Measurements from ENCODE around the gene MAPK9.
"Not testable (repeated sequence)": the region's sequence is repeated elsewhere in the genome, so short reads cannot be mapped to it uniquely, and the experiment has no call there.

MAPK9 gene

DNA sequence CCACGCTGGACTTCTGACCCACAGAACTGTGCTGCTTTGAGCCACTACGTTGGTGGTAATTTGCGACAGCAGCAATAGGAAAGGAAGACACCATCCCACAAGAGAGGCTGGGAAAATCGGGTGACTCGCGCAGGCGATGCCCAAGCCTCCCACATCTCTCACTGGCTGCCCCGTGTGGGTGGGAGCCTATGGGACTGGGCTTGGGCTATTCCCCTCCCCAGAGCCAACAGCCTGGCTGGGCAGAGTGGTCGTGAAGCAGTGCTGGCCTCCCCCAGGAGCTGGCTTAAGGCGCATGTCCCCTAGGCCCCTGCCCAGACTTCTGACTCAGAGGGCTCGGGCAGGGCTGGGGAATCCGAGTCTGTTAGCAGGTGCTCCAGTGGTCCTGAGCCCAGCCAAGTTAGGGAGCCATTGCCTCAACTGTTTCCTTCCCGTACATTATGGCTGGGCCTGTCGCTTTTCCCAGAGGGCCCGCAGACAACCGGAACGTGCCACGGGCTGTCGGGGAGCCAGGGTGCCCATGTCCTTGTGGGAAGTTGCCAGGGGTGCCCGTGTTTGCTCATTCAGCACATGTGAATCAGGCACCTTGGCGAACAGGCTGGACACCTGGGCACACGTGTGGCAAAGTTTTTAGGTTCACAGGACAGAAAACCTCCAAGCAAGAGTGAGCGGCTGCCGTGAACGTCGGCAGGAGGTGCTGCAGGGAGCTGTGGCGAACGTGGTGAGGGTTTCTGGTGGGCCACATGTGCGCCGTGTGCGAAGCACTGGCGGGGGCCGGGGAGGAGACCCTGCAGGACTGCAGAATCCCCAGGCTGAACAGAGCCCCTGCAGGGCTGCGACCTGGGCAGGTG is 75.9 kb downstream of the MAPK9 start:
- H3K27me3 ChIP-seq (ENCODE audit: control insufficient read depth, insufficient read depth, low read length): no peaks in the 10 kb centered on the region
- no peak overlapping the region for H3K4me3 ChIP-seq (ENCODE audit: low read depth, low read length)
- H3K36me3 ChIP-seq (ENCODE audit: control insufficient read depth, insufficient read depth, low read length): no peaks in the 10 kb centered on the region
- no peak overlapping the region for H3K9ac ChIP-seq (ENCODE audit: low read depth, low read length)
- H3K4me1 ChIP-seq (ENCODE audit: control insufficient read depth, insufficient read depth, low read length): no peaks in the 10 kb centered on the region
- no peaks in the 10 kb centered on the region for H3K9me3 ChIP-seq (ENCODE audit: control insufficient read depth, insufficient read depth, low read length)

GRCh38 chr5:180214870-180215770 is 76.8 kb downstream of the MAPK9 start:
- H3K9me3 ChIP-seq (ENCODE audit: control insufficient read depth, insufficient read depth, low read length): no peaks in the 10 kb centered on the region
- H3K9ac ChIP-seq (ENCODE audit: low read depth, low read length): no peak overlapping the region
- no peaks in the 10 kb centered on the region for H3K36me3 ChIP-seq (ENCODE audit: control insufficient read depth, insufficient read depth, low read length)
- peaks cover 6% of the 10 kb centered on the region for H3K27me3 ChIP-seq (ENCODE audit: control insufficient read depth, insufficient read depth, low read length)
- H3K4me1 ChIP-seq (ENCODE audit: control insufficient read depth, insufficient read depth, low read length): no peaks in the 10 kb centered on the region
- H3K4me3 ChIP-seq (ENCODE audit: low read depth, low read length): no peak overlapping the region

DNA sequence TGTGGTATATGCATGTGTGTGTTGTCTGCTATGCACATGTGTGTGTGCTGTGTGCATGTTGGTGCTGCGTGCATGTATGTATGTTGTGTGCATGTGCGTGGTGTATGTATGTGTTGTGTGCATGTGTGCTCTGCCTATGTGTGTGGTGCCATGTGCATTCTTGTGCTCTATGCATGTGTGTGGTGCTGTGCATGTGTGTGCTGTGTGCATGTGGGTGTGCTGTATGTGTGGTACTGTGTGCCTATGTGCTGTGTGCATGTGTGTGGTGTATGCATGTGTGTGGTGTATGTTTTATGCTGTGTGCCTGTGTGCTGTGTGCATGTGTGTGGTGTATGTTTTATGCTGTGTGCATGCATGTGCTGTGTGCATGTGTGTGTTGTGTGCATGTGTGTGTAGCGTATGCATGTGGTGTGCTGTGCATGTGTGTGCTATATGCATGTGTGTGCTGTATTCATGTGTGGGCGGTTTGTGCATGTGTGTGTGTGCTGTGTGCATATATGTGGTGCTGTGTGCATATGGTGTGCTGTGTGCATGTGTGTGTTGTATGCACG is 78.2 kb downstream of the MAPK9 start:
- Histone ChIP-seq H3K4me3 (ENCODE audit: low read depth, low read length) (no peak overlapping the region), H3K4me1 (ENCODE audit: control insufficient read depth, insufficient read depth, low read length) (no peaks in the 10 kb centered on the region), H3K27me3 (ENCODE audit: control insufficient read depth, insufficient read depth, low read length) (peaks cover 11% of the 10 kb centered on the region), H3K36me3 (ENCODE audit: control insufficient read depth, insufficient read depth, low read length) (no peaks in the 10 kb centered on the region), H3K9ac (ENCODE audit: low read depth, low read length) (no peak overlapping the region), H3K9me3 (ENCODE audit: control insufficient read depth, insufficient read depth, low read length) (no peaks in the 10 kb centered on the region)

DNA sequence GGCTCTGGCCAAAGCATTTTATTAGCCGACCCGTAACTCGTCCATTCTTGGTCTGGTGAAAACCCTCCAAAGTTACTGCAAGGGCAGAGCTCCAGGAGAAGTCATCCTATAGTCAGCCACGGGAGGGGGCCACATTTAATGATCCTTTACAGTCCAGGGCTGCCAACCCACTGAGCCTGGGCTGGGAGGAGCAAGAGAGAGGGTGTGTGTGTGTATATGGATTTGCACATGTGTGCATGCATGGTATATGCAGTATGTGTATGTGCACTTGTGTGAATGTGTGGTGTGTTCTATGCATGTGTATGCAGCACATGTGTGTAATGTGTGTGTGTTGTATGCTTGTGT is 78.7 kb downstream of the MAPK9 start:
- no peaks in the 10 kb centered on the region for H3K36me3 ChIP-seq (ENCODE audit: control insufficient read depth, insufficient read depth, low read length)
- no peaks in the 10 kb centered on the region for H3K9me3 ChIP-seq (ENCODE audit: control insufficient read depth, insufficient read depth, low read length)
- no peak overlapping the region for H3K4me3 ChIP-seq (ENCODE audit: low read depth, low read length)
- no peak overlapping the region for H3K9ac ChIP-seq (ENCODE audit: low read depth, low read length)
- no peaks in the 10 kb centered on the region for H3K4me1 ChIP-seq (ENCODE audit: control insufficient read depth, insufficient read depth, low read length)
- H3K27me3 ChIP-seq (ENCODE audit: control insufficient read depth, insufficient read depth, low read length): peaks cover 14% of the 10 kb centered on the region

- Histone ChIP-seq H3K27me3 (ENCODE audit: control insufficient read depth, insufficient read depth, low read length) (peaks cover 20% of the 10 kb centered on the region), H3K4me3 (ENCODE audit: low read depth, low read length) (no peak overlapping the region), H3K9ac (ENCODE audit: low read depth, low read length) (no peak overlapping the region), H3K9me3 (ENCODE audit: control insufficient read depth, insufficient read depth, low read length) (no peaks in the 10 kb centered on the region), H3K4me1 (ENCODE audit: control insufficient read depth, insufficient read depth, low read length) (peaks cover 3% of the 10 kb centered on the region), H3K36me3 (ENCODE audit: control insufficient read depth, insufficient read depth, low read length) (no peaks in the 10 kb centered on the region)
Measured at GRCh38 chr5:180212363-180213255, 79.3 kb downstream of the MAPK9 start.

GRCh38 chr5:180211761-180212035 is 80.2 kb downstream of the MAPK9 start:
- no peak overlapping the region for H3K4me3 ChIP-seq (ENCODE audit: low read depth, low read length)
- H3K27me3 ChIP-seq (ENCODE audit: control insufficient read depth, insufficient read depth, low read length): peaks cover 21% of the 10 kb centered on the region
- H3K4me1 ChIP-seq (ENCODE audit: control insufficient read depth, insufficient read depth, low read length): peaks cover 3% of the 10 kb centered on the region
- H3K9ac ChIP-seq (ENCODE audit: low read depth, low read length): no peak overlapping the region
- no peaks in the 10 kb centered on the region for H3K36me3 ChIP-seq (ENCODE audit: control insufficient read depth, insufficient read depth, low read length)
- no peaks in the 10 kb centered on the region for H3K9me3 ChIP-seq (ENCODE audit: control insufficient read depth, insufficient read depth, low read length)

- no peaks in the 10 kb centered on the region for H3K36me3 ChIP-seq (ENCODE audit: control insufficient read depth, insufficient read depth, low read length)
- H3K4me3 ChIP-seq (ENCODE audit: low read depth, low read length): no peak overlapping the region
- H3K4me1 ChIP-seq (ENCODE audit: control insufficient read depth, insufficient read depth, low read length): peaks cover 3% of the 10 kb centered on the region
- peaks cover 21% of the 10 kb centered on the region for H3K27me3 ChIP-seq (ENCODE audit: control insufficient read depth, insufficient read depth, low read length)
- H3K9me3 ChIP-seq (ENCODE audit: control insufficient read depth, insufficient read depth, low read length): no peaks in the 10 kb centered on the region
- H3K9ac ChIP-seq (ENCODE audit: low read depth, low read length): no peak overlapping the region
Measured at GRCh38 chr5:180210961-180211760, 80.7 kb downstream of the MAPK9 start.

DNA sequence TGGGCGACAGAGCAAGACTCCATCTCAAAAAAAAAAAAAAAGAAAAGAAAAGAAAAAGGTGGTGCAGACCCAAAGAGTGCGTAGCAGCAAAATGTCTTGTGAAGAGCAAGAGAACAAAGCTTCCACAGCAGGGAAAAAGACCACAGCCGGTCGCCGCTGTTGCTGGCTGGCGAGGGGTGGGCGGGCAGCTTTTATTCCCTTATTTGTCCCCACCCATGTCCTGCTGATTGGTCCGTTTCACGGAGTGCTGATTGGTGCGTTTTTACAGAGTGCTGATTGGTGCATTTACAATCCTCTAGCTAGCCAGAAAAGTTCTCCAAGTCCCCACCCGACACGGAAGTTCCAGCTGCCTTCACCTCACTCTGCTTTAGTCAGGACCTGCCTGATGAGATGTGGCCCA is 81.8 kb downstream of the MAPK9 start:
- not testable (repeated sequence) for H3K36me3 ChIP-seq (ENCODE audit: control insufficient read depth, insufficient read depth, low read length); H3K9ac ChIP-seq (ENCODE audit: low read depth, low read length); H3K9me3 ChIP-seq (ENCODE audit: control insufficient read depth, insufficient read depth, low read length); H3K4me1 ChIP-seq (ENCODE audit: control insufficient read depth, insufficient read depth, low read length); H3K4me3 ChIP-seq (ENCODE audit: low read depth, low read length)
- peaks cover 21% of the 10 kb centered on the region for H3K27me3 ChIP-seq (ENCODE audit: control insufficient read depth, insufficient read depth, low read length)

DNA sequence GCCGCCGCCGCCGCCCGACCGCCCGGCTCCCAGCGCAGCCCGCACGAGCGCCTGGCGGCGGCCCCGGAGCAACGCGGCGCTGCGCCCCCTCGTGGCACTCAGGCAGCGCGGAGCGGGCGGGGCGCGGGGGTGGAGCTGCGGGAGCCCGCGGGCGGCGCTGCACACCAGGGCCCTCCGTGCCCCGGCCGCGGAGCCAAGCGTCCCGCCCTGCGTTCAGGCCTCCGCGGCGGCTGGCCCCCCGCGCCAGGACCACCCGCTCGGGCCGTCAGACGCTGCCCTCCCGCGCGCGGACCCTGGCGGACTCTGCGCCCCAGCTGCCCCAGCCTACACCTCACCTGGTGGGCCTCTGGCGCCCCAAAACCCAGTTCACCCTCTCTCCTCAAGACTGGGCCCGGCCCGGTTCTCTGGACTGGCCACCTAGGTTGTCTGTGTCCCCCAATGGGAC is 82.7 kb downstream of the MAPK9 start, which contains the start of gene RASGEF1C:
Gene RASGEF1C (minus strand): TSS at position 75 of the 445 bp plus-strand sequence. CDS start 71,159 bp downstream, outside the sequence.
- Histone ChIP-seq H3K27me3 (ENCODE audit: control insufficient read depth, insufficient read depth, low read length) (peaks cover 21% of the 10 kb centered on the region), H3K9ac (ENCODE audit: low read depth, low read length) (no peak within 1 kb of the TSS), H3K4me1 (ENCODE audit: control insufficient read depth, insufficient read depth, low read length) (peaks cover 3% of the 10 kb centered on the region), H3K4me3 (ENCODE audit: low read depth, low read length) (peak within 1 kb of the TSS; percentile 49), H3K9me3 (ENCODE audit: control insufficient read depth, insufficient read depth, low read length) (no peaks in the 10 kb centered on the region), H3K36me3 (ENCODE audit: control insufficient read depth, insufficient read depth, low read length) (no peaks in the 10 kb centered on the region)

DNA sequence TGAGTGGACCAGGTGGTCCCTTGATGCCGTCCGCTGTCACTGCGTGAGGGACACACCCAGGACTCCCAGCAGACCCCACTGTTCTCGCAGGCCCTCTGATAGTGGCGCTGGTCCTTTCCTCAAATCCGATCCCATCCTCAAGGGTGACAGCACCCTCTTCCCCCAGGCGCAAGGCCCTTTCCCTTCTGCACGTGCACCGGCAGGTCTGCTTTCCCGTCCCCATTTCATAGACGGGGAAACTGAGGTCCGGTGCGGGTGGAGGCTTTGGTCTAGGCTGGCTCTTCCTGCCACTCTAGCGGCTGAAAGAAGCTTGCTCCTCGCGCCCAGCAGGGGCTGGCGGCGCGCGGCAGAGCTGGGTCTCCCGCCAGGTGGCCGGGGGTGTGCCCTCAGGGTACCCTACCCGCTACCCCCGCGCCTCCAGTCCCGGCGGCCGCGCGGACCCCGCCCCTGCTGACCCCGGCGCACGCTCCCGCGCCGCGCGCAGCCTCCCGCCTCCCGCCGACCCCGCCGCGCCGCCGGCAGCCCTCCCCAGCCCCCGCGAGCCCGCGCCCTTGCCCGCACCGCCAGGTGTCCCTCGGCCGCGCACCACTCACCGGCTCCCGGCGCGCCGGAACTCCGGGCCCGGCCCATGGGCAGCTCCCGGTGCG is 83.3 kb downstream of the MAPK9 start:
- H3K36me3 ChIP-seq (ENCODE audit: control insufficient read depth, insufficient read depth, low read length): no peaks in the 10 kb centered on the region
- peak overlapping the region; percentile 49 for H3K4me3 ChIP-seq (ENCODE audit: low read depth, low read length)
- H3K9me3 ChIP-seq (ENCODE audit: control insufficient read depth, insufficient read depth, low read length): no peaks in the 10 kb centered on the region
- no peak overlapping the region for H3K9ac ChIP-seq (ENCODE audit: low read depth, low read length)
- peaks cover 3% of the 10 kb centered on the region for H3K4me1 ChIP-seq (ENCODE audit: control insufficient read depth, insufficient read depth, low read length)
- H3K27me3 ChIP-seq (ENCODE audit: control insufficient read depth, insufficient read depth, low read length): peaks cover 21% of the 10 kb centered on the region
